Breast epithelium (tissue), 3 donors: ENCODE measurements around the gene GPC6.

Experiments used
- CTCF ChIP-seq, 3 donors: fragments of 450-650 bp; IDR thresholded peaks; one replicate each; pipeline ENCODE4 v1.5.1; 2016 to 2017; ENCODE audit warnings: antibody characterized with exemption in 3 of 3, mild to moderate bottlenecking in 3 of 3, moderate library complexity in 3 of 3
- POLR2AphosphoS5 ChIP-seq, 3 donors: sonication (generic); formaldehyde crosslinking; IDR thresholded peaks; one replicate each; pipeline ENCODE4 v1.6.1; 2017; ENCODE audit warnings: antibody characterized with exemption in 3 of 3

- TF ChIP-seq POLR2AphosphoS5 (IDR thresholded peaks at IDR 0.05) = no peak
- no peak for TF ChIP-seq CTCF (IDR thresholded peaks at IDR 0.05)
Measured at GRCh38 chr13:93279982-93280381, 53.4 kb downstream of the GPC6 start.
